ENCODE measurements around the gene CAMLG.
"Not testable (repeated sequence)": the region's sequence is repeated elsewhere in the genome, so short reads cannot be mapped to it uniquely, and the experiment has no call there.

DNA sequence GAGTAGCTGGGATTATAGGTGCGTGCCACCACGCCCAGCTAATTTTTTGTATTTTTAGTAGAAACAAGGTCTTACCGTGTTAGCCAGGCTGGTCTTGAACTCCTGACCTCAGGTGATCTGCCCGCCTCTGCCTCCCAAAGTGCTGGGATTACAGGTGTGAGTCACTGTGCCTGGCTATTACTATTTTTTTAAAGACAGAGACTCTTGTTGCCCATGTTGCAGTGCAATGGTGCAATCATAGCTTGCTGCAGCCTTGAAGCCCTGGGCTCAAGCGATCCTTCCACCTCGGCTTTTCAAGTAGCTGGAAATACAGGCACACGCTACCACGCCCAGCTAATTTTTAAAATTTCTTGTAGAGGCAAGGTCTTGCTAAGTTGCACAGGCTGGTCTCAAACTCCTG lies 48.2 kb upstream of the CAMLG start:
- not testable (repeated sequence) for TF ChIP-seq CTCF, POLR2A (IDR thresholded peaks at IDR 0.05)
